HG02798 (cell line): ENCODE results near the gene PAX5.

Experiments used
- ATAC-seq: cut with Tn5 transposase; IDR thresholded peaks from one replicate; pipeline ENCODE4 v1.9.1; 2021; ENCODE audit warnings: mild to moderate bottlenecking; ENCODE audit not compliant: unreplicated experiment, poor library complexity

PAX5 gene

DNA sequence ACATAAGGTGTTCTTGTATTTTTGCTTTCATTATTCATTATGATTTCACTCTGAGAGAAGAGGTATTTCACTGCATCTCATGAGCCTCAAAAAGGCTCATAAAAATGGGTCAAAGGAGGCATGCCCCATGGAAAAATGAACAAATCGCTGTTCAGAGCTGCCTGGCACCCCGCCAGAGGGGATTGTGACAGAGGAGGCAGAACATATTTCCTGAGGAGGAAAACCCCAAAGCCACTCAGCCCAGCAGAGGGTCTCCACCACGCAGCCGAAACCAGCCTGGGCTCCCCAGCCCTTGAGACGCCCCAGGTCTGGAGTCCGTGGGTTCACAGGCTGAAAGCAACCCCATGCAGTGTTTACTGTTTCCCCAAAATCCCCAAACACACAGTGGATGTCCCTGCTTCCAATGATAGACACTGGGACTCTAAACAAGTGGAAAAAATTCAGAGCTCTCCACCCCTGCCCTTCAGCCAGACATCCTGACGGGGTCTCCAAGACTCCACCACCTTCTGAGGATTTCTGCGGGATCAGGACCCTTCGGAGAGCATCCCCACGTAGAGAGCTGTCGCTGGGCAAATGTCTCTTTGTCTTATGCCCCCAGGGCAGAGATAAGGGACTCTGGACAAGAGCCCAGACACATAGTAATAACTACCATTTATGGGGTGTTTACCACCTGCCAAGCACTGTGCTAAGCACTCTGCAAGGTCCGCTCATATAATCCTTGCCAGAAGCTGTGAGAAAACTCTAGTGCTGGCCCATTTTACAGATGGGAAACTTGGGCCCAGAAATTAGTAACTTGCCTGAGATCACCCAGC, 122.3 kb downstream of the PAX5 start:
- no peak for ATAC-seq

DNA sequence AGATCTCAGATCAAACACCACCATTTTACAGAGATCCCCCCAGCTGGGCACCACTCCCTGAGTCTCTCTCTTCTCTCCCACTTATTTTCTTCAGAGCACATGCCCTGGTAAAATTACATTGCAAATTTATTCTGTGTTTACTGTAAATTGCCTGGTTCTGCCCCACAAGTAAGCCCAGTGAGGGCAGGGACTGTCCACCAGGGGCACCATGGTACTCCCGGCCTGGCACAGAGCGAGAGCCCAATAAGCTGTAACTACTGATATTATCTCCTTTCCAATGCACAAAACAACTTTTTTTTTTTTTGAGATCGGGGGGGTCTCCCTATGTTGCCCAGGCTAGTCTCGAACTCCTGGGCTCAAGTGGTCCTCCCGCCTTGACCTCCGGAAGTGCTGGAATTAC, 123.0 kb downstream of the PAX5 start:
- ATAC-seq: no peak

DNA sequence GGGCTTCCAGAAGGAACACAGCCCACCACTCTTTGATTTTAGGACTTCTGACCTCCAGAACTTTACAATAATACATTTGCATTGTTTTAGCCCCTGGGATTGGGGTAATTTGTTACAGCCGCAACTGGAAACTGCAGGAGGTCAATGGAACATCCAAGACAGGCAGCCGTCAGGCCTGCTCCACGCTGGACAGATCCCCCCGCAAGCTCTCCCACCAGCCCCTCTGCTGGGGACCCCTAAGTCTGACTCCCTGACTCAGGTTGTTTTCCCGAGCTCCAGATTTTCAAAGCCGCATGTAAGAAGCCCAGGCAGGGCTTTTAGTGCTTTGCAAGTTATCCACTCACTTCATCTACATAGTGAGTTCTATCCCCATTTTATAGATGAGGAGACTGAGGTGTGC, 127.6 kb downstream of the PAX5 start:
- ATAC-seq: no peak

DNA sequence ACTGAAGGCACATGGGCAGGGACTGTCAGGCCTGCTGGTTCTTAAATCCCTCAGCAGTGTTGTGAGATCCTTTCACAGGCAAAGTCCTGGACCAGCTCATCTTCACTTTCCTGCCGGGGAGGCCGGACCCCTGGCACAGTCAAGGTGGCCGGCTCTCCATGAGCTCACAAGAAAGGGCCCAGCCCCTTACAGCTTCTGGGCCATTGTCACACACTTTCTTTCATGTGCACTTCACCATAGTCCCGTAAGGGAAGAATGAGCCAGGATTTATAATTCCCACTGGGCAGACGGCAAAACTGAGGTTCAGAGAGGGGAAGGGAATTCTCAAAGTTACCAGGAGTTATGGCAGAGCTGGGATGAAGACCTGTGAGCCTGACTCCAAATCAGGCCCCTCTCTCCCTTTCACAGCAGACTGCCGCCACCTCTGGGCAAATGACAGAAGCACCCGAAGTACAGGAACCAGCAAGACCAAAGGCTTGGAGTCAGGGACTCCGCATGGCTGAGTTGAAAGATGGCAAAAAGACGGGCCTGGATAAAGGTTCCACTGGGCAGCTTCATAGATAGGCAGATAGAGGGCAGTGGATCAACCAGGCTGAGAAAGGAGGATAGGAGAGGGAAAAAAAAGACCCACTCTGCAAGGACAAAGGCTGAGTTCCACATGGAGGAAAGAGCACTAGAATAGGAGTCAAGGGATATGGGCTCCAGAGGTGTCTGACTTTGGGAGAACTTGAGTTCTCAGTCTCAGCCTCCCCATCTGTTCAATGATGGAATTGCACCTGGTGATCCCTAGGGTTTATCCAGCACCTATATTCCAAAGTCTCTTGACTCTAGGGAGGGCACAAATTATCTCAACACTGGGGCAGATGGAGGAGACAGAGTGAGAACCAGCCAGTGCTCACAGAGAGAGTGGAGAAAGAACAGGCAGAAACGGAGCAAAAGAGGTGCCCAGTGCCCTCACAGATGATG, 128.7 kb downstream of the PAX5 start:
- no peak for ATAC-seq

DNA sequence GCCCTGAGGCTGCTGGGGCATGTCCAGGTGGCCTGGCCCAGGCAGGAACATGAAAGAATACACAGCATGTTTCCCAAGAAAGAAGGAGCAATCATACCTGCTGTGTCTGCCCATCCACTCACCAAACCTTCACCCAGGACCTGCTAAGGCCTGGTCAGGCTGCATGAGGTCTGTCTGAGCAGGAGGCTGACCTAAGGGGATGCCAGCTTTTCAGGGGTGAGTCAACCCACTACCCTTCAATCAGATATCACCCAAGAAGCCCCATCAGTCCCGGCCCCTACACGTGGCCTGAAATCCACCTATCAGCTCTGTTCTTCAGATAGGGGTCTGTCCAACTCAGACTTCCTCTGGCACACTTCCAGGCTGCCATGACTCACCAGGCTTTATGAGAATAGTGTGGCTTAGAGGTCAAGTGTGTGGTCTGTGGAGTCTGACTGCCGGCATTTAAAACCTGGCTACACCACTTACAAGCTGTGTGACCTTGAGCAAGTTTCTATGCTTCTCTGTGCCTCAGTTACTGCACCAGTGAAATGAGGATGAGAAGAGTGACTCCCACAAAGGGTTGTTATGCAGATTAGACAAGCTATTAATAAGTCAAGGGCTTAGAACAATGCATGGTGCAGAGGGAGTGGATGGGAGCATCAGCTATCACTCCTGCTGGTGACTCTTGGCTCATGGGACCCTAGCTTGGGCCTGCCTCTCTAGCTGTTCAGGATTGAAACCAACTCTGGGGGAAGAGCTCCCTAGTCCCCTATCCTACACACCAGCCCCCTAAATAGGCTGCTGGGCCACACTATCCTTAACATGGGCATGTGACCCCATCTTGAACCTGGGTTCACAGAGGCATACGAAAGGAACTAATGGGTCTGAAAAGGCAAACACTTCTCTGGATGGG, 130.3 kb downstream of the PAX5 start:
- peak; percentile 56 for ATAC-seq

DNA sequence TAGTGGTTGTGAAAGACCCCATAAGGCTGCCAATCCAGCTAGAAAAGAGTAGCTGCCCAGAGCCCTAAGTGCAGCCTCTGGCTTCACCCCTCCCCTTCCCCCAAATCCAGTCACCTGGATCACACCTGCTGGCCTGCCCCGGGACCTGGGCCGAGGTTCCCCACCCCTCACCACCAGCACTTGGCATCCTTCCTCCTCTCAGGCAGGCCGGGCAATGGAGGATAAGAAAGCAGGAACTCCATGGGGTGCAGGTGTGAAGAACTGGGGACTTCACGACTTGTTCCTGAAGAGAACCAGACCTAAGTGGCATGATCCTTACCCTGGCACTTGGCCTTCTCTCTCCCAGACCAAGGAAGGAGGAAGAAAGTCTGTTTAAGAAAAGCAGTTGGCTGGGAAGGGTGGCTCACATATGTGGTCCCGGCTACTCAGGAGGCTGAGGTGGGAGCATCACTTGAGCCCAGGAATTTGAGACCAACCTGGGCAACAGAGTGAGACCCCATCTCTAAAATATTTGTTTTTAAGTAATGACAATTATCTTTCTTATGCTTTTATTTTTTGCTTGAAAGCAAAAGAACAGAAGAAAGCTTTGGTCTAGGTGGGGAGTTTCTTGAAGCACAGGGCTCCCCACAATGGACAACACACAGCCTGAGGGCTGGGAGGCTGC, 131.1 kb downstream of the PAX5 start:
- no peak for ATAC-seq

DNA sequence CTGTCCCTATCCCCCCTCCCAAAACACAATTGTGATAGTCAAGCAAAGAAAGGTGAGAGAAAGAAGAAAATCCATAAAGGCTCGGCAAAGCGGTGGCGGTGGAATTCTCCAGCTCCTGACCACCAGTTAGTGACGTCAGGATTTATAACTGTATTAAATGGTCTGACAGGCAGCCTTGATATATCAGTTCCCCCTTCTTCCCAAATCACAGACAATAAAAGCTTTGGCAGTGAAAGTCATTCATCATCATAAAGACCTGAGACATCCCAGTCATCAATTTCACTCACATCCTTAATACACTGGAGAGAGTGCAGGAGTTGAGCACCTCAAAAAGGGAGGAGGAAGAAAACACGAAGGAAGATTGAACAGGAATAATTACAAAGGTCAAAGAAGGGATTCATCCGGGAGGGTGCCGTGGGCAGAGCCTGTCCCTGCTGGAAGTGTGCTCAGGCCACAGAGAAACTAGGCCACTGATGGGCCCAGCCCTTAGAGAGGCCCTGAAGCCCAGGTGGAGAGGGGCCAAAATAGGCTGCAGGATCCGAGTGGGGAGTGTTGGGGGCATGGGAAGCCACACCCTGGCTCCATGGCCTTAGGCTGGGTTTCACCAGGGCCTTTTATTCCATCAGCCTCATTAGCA, 131.9 kb downstream of the PAX5 start:
- ATAC-seq: no peak

DNA sequence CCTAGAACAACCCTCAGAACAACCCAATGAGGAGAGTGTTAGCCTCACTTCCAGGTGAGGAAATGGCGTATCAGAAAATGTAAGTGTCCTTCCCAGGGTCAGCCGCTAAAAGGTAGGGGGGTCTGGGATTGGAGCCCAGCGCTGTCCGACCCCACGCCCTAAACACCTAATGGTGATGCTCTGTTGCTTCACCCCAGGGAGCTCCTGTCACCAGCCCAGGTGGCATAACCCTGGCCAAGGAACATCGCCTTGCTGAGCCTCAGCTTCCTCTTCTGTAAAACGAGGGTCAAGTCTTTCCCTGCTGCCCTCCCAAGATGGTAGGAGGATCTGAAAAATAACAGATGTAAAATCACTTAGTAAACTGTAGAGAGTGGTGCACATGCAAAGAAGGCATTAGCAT, 132.5 kb downstream of the PAX5 start:
- no peak for ATAC-seq

DNA sequence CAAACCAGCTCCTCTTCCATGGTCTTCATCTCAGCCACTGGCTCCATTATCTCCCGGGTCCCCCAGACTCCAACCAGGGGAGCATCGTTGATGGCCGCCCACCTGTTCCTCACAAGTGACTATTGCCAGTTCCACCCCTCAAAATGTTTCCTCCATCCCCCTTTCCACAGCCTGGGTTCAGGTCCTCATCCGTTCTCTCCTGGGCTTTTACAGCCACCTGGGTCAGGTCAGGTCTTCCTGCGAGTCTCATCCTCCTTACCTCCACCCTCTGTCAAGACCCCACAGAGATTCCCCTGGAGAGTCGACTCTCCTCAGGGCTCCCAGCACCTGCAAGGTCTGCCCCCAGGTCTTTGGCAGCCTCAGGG, 133.2 kb downstream of the PAX5 start:
- ATAC-seq: no peak

DNA sequence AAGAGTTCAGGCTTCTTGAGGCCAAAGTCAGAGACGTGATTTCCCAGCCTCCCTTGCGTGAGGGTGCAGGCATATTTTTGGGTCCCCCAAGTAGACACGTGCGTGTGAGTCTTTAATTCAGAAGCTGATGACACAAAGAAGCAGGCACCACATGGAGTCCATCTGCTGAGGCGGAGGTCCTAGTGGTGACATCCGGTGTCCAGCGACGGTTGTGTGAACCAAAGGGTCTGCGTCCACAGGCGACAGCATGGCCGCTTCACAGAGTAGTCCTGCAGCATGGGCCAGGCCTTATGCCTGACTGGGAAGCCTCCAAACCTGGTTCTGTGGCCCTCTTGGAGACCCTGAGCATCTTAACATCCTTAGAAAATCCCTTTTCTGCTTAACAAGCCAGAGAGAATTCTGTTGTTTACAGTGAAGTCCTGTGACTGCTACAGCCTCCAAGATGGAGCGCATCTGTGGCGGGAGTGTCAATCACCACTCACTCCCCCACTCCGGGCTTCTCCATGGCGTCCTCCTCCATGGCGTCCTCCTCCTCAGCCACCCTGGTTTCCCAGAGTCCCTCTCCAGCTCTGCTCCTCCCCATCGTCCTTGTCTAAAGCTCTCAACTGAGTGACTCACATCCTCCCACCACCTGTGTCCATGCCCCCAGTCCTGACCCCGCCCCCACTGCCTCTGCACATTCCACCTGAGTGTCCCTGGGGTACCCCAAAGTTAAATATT, 133.8 kb downstream of the PAX5 start:
- no peak for ATAC-seq

DNA sequence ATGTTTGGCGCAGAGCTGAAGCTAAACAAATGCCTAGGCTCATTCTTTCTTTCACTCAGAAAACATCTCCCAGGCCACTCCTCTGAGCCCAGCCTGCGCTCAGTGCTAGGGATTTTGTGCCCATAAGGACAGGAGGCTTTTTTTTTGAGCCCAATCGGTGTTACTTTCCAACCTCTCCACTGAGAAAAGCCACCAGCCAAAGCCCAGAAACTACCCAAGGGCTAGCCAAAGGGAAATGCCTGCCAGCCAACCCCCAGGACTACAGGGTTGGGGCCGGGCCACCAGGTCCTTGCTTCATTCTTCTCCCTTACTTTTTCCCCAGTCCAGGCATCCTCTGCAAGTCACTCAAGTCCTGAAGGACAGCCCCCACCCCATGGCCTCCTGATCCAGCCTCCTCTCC, 134.7 kb downstream of the PAX5 start:
- ATAC-seq: no peak

DNA sequence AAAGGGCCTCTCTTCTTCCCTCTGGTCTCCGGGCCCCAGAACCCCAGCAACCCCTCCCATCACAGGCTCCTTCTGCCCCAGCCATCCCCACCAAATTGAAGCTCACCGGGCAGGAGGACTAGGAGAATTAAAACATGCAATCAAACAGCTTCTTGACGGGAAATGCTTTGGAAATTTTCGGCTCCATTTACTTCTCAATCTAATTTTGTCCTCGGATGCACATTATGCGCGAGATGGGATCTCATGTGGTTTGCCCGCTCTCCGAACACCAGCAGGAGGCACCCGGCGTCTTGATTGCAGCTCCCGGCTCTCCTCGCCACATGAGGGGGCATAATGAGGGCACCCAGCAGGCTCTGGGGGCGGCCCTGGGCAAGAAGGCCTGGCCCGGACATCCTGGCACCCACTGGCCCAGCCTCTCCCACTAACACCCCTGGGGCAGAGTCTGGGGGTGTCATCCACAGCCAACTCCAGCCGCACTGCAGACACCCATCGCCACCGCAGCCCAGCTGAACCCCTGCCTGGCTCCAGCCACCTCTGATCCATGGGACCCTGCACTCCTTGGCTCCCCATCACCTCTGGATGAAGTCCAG, 135.5 kb downstream of the PAX5 start:
- no peak for ATAC-seq

DNA sequence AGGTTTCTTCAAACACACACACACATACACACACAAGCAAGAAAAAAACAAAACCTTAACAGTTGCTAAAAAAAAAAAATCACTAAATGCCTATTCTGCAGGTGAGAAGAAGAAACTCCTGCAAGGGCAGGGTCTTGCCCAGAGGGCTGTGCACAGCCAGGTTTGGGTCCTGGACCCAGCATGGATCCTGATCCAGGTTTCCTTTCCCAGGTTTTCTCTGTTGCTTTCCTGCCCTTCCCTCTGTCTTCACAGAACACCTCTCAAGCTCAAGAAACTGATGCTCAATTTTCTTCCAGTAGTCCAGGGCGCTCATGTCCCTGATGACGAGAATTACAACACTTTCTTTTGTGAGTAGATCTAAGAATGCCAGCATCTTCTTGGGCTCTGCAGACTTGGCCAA, 136.6 kb downstream of the PAX5 start:
- no peak for ATAC-seq

DNA sequence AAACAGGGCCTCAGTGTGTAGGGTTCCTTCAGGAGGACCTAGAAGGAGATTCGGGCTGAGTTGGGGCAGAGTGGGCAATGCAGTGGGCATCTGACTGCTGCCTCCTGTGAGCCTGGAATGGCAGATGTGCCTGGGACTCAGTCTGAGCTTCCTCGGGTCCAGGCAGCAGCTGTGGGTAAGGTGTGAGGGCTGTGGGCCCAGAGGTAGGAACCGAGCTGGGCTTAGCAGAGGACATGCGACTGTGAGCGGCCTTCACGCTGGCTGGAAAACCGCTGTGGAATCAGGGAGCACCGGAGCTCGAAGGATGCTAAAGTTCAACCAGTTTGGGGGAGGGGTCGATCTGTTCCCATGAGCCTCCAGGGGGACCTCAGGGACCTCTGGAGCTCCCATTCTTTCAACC, 137.0 kb downstream of the PAX5 start:
- ATAC-seq: no peak

DNA sequence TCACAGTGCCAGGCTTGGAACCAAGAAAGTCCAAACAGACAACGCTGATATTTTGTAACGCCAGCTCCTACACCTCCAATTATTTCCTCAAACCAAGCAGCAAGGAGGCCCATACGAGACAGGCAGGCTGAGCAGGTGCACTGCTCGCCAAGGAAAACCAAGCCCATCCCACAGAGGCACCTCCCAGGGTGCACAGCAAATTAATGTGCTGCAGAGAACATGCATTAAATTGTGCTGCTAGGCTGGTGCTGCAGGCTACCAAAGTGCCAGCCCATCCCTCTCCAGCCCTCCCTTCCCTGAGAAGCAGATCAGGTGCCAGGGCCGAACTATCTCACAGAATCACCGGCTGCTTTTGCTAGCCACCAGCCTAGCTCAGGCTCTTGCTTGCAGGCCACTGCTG, 137.8 kb downstream of the PAX5 start:
- ATAC-seq: no peak

DNA sequence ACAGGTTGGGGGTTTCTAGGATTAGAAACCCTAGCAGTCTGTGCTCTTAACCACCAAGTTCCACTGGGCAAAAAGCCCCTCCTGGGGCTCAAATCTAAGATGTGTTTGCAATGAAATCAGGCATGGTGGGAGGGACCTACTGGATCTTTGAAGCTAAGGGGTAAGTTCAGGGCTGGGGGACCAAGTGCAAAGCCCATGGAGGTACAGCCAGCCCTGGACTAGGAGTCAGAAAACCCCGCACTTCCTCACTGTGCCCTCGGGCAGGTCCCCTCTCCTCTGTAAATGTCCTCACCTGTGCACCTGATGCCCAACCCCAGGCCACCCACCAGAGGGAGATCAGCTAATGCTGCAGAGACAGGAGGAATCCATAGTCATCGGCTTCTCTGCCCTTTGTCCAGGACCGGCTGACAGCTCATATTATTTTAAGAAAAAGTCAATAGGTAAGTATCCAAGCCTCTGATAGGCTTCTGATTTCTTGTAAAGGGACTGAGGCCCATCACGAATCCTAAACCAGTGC, 138.3 kb downstream of the PAX5 start:
- ATAC-seq: no peak

DNA sequence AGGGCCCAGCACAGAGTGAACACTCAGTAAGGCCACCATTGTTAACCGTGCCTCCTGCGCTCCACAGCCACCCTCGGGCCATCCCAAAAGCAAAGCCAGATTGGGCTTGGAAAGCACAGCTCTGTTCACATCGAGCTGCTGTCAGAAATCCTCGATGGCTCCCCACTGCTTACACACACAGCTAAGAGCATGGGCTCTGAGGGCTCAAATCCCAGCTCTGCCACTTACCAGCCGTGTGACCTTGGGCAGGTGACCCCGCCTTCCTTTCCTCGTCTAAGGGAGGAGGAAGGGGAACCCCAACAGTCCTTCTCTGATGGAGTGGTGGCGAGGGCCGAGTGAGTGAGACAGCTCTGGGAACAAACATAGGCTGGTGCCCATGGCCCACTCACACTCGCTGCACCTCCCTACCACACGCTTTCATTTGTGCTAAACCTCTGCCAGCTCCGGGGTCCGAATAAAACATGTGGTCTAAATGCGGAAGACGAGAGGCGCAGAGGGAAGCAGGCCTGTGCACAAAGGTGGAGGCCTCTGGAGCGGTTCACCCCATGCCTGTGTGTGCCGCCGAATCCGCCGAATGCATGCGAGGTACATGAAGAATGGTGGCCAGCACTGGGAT, 139.3 kb downstream of the PAX5 start:
- ATAC-seq: no peak

DNA sequence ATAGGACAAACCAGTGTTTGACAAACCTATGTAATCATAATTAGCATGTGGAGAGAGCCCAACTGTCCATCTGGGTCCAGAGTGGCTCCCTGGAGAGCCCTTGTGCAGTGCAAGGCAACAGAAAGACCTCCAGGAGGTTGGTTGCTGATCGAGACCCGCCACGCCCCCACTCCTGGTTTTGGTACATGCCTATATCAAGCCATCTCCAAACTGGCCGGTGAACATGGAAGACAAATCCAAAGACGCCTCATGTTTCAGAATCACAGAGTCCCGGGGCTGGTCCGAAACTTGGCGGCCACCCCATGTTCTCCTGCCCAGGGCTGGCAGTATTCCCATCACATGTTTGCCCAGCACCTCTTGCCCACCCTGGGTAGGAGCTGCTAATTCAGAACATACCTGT, 140.2 kb downstream of the PAX5 start:
- ATAC-seq: no peak
